HL-60 (cell line): ENCODE measurements around the gene KIFC1.

ENCODE experiments used
- CTCF ChIP-seq: IDR thresholded peaks from one replicate; pipeline ENCODE4 v1.5.1; 2011; ENCODE audit warnings: low read length, control low read depth, inconsistent platforms; ENCODE audit not compliant: insufficient read depth
- GABPA ChIP-seq: IDR thresholded peaks from 2 replicates; pipeline ENCODE4 v1.6.1; 2012; ENCODE audit warnings: low read depth
- POLR2AphosphoS5 ChIP-seq: IDR thresholded peaks from 2 replicates; pipeline ENCODE4 v1.6.1; 2012; ENCODE audit warnings: low read depth
- REST ChIP-seq: IDR thresholded peaks from 2 replicates; pipeline ENCODE4 v1.6.1; 2012; ENCODE audit warnings: low read depth; ENCODE audit not compliant: insufficient replicate concordance
- SPI1 ChIP-seq: IDR thresholded peaks from 2 replicates; pipeline ENCODE4 v1.6.1; 2012; ENCODE audit warnings: low read depth, mild to moderate bottlenecking, borderline replicate concordance

- TF ChIP-seq CTCF: no peak
- no peak for TF ChIP-seq POLR2AphosphoS5
- TF ChIP-seq REST: no peak
- TF ChIP-seq GABPA: no peak
- TF ChIP-seq SPI1: no peak
Observed at GRCh38 chr6:33417128-33417902, 25.7 kb downstream of the KIFC1 start.
